HEK293 (cell line): ENCODE measurements around the gene ARHGAP15.
A peak's percentile ranks its signal among the peaks of the same experiment; 100 is the strongest.

Experiments used
- CTCF ChIA-PET: fragments of 350-600 bp; formaldehyde crosslinking; extraction: SDS; loops from one replicate; lab custom pipeline; 2021; ENCODE audit warnings: antibody characterized with exemption; lab: Yijun Ruan, JAX
- POLR2A ChIA-PET: fragments of 300-600 bp; formaldehyde crosslinking; extraction: SDS; loops from one replicate; lab custom pipeline; 2020; ENCODE audit warnings: antibody characterized with exemption, inconsistent platforms; lab: Yijun Ruan, JAX
- H3K27ac ChIP-seq: fragments of 200-500 bp; sonication (Bioruptor generic); 2 replicates; pipeline ENCODE4 v1.5.1; 2014; ENCODE audit warnings: low read depth, low read length, control low read depth, inconsistent platforms; ENCODE audit errors: extremely low read depth
- H3K36me3 ChIP-seq, 2 experiments: fragments of 200-500 bp in 1 of 2; sonication (Bioruptor generic) in 1 of 2; 1 replicate in 1 of 2; 2 replicates in 1 of 2; pipeline ENCODE4 v1.5.1; 2014 to 2017; ENCODE audit warnings: inconsistent platforms in 2 of 2, low read length in 2 of 2; ENCODE audit not compliant: control insufficient read depth in 2 of 2, insufficient read depth in 1 of 2
- H3K4me1 ChIP-seq: fragments of 200-500 bp; sonication (Bioruptor generic); 2 replicates; pipeline ENCODE4 v1.5.1; 2014; ENCODE audit warnings: mild to moderate bottlenecking, low read length, inconsistent platforms; ENCODE audit not compliant: control insufficient read depth, insufficient read depth
- H3K4me3 ChIP-seq: 2 replicates; pipeline ENCODE4 v1.5.1; 2011; ENCODE audit warnings: low read depth, mild to moderate bottlenecking, control low read depth, low read length, moderate library complexity
- H3K9me3 ChIP-seq: fragments of 200-500 bp; sonication (Bioruptor generic); 2 replicates; pipeline ENCODE4 v1.5.1; 2014; ENCODE audit warnings: low read depth, low read length, inconsistent platforms; ENCODE audit not compliant: control insufficient read depth, insufficient read depth
- GFI1B ChIP-seq: fragments of 450-650 bp; formaldehyde crosslinking; IDR thresholded peaks from 2 replicates; pipeline ENCODE4 v1.5.1; 2016; ENCODE audit warnings: missing biosample characterization, missing genetic modification characterization
- GLI4 ChIP-seq: fragments of 450-650 bp; formaldehyde crosslinking; IDR thresholded peaks from 2 replicates; pipeline ENCODE4 v1.5.1; 2016; ENCODE audit warnings: missing biosample characterization, missing genetic modification characterization
- GLIS1 ChIP-seq: fragments of 450-650 bp; formaldehyde crosslinking; IDR thresholded peaks from 2 replicates; pipeline ENCODE4 v1.5.1; 2016; ENCODE audit warnings: missing biosample characterization, missing genetic modification characterization
- KLF1 ChIP-seq: fragments of 450-650 bp; formaldehyde crosslinking; IDR thresholded peaks from 2 replicates; pipeline ENCODE4 v1.5.1; 2016; ENCODE audit warnings: missing biosample characterization, missing genetic modification characterization
- KLF7 ChIP-seq: fragments of 450-650 bp; formaldehyde crosslinking; IDR thresholded peaks from 2 replicates; pipeline ENCODE4 v1.5.1; 2016; ENCODE audit warnings: missing biosample characterization, missing genetic modification characterization, borderline replicate concordance
- KLF9 ChIP-seq: fragments of 450-650 bp; formaldehyde crosslinking; IDR thresholded peaks from 2 replicates; pipeline ENCODE4 v1.5.1; 2016; ENCODE audit warnings: missing biosample characterization, missing genetic modification characterization, low read depth
- REPIN1 ChIP-seq: fragments of 450-650 bp; formaldehyde crosslinking; IDR thresholded peaks from 2 replicates; pipeline ENCODE4 v1.5.1; 2017; ENCODE audit warnings: missing biosample characterization, missing genetic modification characterization, low read depth
- ZEB2 ChIP-seq: fragments of 450-650 bp; formaldehyde crosslinking; IDR thresholded peaks from 2 replicates; pipeline ENCODE4 v1.5.1; 2016; ENCODE audit warnings: missing biosample characterization, missing genetic modification characterization
- ZIC2 ChIP-seq: fragments of 450-650 bp; formaldehyde crosslinking; IDR thresholded peaks from 2 replicates; pipeline ENCODE4 v1.5.1; 2016; ENCODE audit warnings: missing biosample characterization, missing genetic modification characterization
- ZNF112 ChIP-seq: fragments of 450-650 bp; formaldehyde crosslinking; IDR thresholded peaks from 2 replicates; pipeline ENCODE4 v1.5.0; 2017; ENCODE audit warnings: missing biosample characterization, missing genetic modification characterization
- ZNF140 ChIP-seq: fragments of 450-650 bp; formaldehyde crosslinking; IDR thresholded peaks from 2 replicates; pipeline ENCODE4 v1.5.1; 2016; ENCODE audit warnings: missing biosample characterization, missing genetic modification characterization
- ZNF169 ChIP-seq: fragments of 450-650 bp; formaldehyde crosslinking; IDR thresholded peaks from 2 replicates; pipeline ENCODE4 v1.5.1; 2016; ENCODE audit warnings: missing biosample characterization, missing genetic modification characterization
- ZNF248 ChIP-seq: fragments of 450-650 bp; formaldehyde crosslinking; IDR thresholded peaks from 2 replicates; pipeline ENCODE4 v1.5.1; 2017; ENCODE audit warnings: missing biosample characterization, missing genetic modification characterization
- ZNF26 ChIP-seq: fragments of 450-650 bp; formaldehyde crosslinking; IDR thresholded peaks from 2 replicates; pipeline ENCODE4 v1.5.1; 2016; ENCODE audit warnings: missing biosample characterization, missing genetic modification characterization
- ZNF341 ChIP-seq: fragments of 450-650 bp; formaldehyde crosslinking; IDR thresholded peaks from 2 replicates; pipeline ENCODE4; 2016; ENCODE audit warnings: low read depth, missing biosample characterization, missing genetic modification characterization
- ZNF362 ChIP-seq: fragments of 450-650 bp; formaldehyde crosslinking; IDR thresholded peaks from 2 replicates; pipeline ENCODE4 v1.5.1; 2016; ENCODE audit warnings: missing biosample characterization, missing genetic modification characterization
- ZNF747 ChIP-seq: fragments of 450-650 bp; formaldehyde crosslinking; IDR thresholded peaks from 2 replicates; pipeline ENCODE4 v1.5.1; 2016; ENCODE audit warnings: missing biosample characterization, missing genetic modification characterization
- ZNF768 ChIP-seq: fragments of 450-650 bp; formaldehyde crosslinking; IDR thresholded peaks from 2 replicates; pipeline ENCODE4 v1.5.1; 2018; ENCODE audit warnings: missing biosample characterization, mild to moderate bottlenecking, missing genetic modification characterization
- ZSCAN4 ChIP-seq: fragments of 450-650 bp; formaldehyde crosslinking; IDR thresholded peaks from 2 replicates; pipeline ENCODE4 v1.5.1; 2017; ENCODE audit warnings: missing biosample characterization, missing genetic modification characterization
- ZXDB ChIP-seq: fragments of 450-650 bp; formaldehyde crosslinking; IDR thresholded peaks from 2 replicates; pipeline ENCODE4 v1.5.1; 2016; ENCODE audit warnings: missing biosample characterization, missing genetic modification characterization
- TF ChIP-seq, protein P1 (sequence below): fragments of 450-650 bp; formaldehyde crosslinking; IDR thresholded peaks from 2 replicates; pipeline ENCODE4 v1.5.1; 2017; ENCODE audit warnings: missing biosample characterization, missing genetic modification characterization
- TF ChIP-seq, protein P2 (sequence below): fragments of 450-650 bp; formaldehyde crosslinking; IDR thresholded peaks from 2 replicates; pipeline ENCODE4 v1.5.1; 2016; ENCODE audit warnings: missing biosample characterization, missing genetic modification characterization

ARHGAP15 gene

DNA sequence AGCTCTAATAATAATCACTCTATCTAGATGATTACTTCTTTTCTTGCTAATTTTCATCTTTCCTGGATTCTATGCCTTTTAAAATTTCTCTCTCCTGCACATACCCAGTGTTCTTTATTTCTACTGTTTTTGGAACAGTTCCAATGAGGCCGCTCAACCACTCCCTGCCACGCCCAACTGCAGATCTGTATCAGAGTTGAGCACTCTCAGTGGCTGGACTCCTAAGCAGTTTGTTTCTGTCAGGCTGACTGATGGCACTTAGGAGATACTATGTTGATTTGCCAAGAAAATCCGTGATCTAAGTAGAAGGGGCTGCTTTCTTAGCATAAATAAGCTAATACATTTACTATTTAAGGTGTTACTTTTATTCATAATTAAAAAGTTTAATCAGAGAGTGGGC, 192.8 kb downstream of the ARHGAP15 start (continued):
- TF ChIP-seq KLF1 (tag by site-specific recombination) = peak; percentile 82
- TF ChIP-seq GLIS1 (tag by site-specific recombination) = no peak
- TF ChIP-seq KLF9 = 0 out of 2 replicates have a peak, but pooled peaks have one; percentile 38
- TF ChIP-seq ZIC2 (tag by site-specific recombination) = no peak
- no peak for TF ChIP-seq ZSCAN4 (tag by site-specific recombination)
- TF ChIP-seq, protein P1, sequence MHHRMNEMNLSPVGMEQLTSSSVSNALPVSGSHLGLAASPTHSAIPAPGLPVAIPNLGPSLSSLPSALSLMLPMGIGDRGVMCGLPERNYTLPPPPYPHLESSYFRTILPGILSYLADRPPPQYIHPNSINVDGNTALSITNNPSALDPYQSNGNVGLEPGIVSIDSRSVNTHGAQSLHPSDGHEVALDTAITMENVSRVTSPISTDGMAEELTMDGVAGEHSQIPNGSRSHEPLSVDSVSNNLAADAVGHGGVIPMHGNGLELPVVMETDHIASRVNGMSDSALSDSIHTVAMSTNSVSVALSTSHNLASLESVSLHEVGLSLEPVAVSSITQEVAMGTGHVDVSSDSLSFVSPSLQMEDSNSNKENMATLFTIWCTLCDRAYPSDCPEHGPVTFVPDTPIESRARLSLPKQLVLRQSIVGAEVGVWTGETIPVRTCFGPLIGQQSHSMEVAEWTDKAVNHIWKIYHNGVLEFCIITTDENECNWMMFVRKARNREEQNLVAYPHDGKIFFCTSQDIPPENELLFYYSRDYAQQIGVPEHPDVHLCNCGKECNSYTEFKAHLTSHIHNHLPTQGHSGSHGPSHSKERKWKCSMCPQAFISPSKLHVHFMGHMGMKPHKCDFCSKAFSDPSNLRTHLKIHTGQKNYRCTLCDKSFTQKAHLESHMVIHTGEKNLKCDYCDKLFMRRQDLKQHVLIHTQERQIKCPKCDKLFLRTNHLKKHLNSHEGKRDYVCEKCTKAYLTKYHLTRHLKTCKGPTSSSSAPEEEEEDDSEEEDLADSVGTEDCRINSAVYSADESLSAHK (tag by site-specific recombination) = no peak
- no peak for TF ChIP-seq ZNF248 (tag by site-specific recombination)
- TF ChIP-seq, protein P2, sequence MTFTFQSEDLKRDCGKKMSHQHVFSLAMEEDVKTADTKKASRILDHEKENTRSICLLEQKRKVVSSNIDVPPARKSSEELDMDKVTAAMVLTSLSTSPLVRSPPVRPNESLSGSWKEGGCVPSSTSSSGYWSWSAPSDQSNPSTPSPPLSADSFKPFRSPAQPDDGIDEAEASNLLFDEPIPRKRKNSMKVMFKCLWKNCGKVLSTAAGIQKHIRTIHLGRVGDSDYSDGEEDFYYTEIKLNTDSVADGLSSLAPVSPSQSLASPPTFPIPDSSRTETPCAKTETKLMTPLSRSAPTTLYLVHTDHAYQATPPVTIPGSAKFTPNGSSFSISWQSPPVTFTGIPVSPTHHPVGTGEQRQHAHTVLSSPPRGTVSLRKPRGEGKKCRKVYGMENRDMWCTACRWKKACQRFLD = no peak
- no peak for TF ChIP-seq ZNF112 (tag by site-specific recombination)
- no peak for TF ChIP-seq ZNF140 (tag by site-specific recombination)
- TF ChIP-seq REPIN1 = no peak
- no peak for TF ChIP-seq ZNF341 (tag by site-specific recombination)
- TF ChIP-seq GFI1B = no peak
- TF ChIP-seq KLF7 = 0 out of 2 replicates have a peak, but pooled peaks have one; percentile 31

GRCh38 chr2:143329288-143329687, 200.1 kb downstream of the ARHGAP15 start:
- ChIA-PET CTCF (no interaction called here), POLR2A (no interaction called here)
- H3K36me3 ChIP-seq = no peaks in the 10 kb centered on the region
- no peak overlapping the region for H3K4me3 ChIP-seq
- H3K9me3 ChIP-seq = no peaks in the 10 kb centered on the region
- H3K27ac ChIP-seq = no peak overlapping the region
- H3K4me1 ChIP-seq = no peaks in the 10 kb centered on the region
- TF ChIP-seq ZXDB (tag by site-specific recombination) = no peak
- no peak for TF ChIP-seq ZEB2 (tag by site-specific recombination)
- no peak for TF ChIP-seq ZNF747 (tag by site-specific recombination)
- no peak for TF ChIP-seq GLI4
- no peak for TF ChIP-seq ZNF26 (tag by site-specific recombination)
- no peak for TF ChIP-seq ZNF362 (tag by site-specific recombination)
- no peak for TF ChIP-seq ZNF169
- no peak for TF ChIP-seq ZNF768
